ENCODE measurements around the gene ZNHIT3. TPM values are rescaled to one million over a fixed set of nuclear protein-coding genes. Genes with fewer than 3 reads are reported as not detected.
A peak's percentile ranks its signal among the peaks of the same experiment; 100 is the strongest.

ZNHIT3 gene
- total RNA-seq, 3 donors from 2014 or later = 19.0 to 33.7 (median 29.3) TPM

GRCh38 chr17:36459601-36460000 lies 26.9 kb upstream of the ZNHIT3 start:
- Histone ChIP-seq H3K27ac (no peak overlapping the region), H3K27me3 (peaks cover 7 to 35% of the 10 kb centered on the region in 2 donors), H3K4me1 (no peaks in the 10 kb centered on the region), H3K36me3 (no peaks in the 10 kb centered on the region), H3K4me3 (no peak overlapping the region), H3K9me3 (no peaks in the 10 kb centered on the region)
- TF ChIP-seq POLR2AphosphoS5 (IDR thresholded peaks at IDR 0.05) = no peak
- TF ChIP-seq CTCF (IDR thresholded peaks at IDR 0.05) = no peak
- TF ChIP-seq POLR2A (IDR thresholded peaks at IDR 0.05) = no peak
- DNase-seq (ENCODE audit: low spot score in 2 of 2) = no peak
- intact Hi-C loops (cut with DNase I; ENCODE audit: low total_unique reads) = no loop called here

- intact Hi-C loops (cut with DNase I; ENCODE audit: low total_unique reads) = no loop called here
- DNase-seq (ENCODE audit: low spot score in 2 of 2) = no peak
- H3K27ac ChIP-seq = no peak overlapping the region
- no peaks in the 10 kb centered on the region for H3K4me1 ChIP-seq
- H3K9me3 ChIP-seq = no peaks in the 10 kb centered on the region
- no peaks in the 10 kb centered on the region for H3K36me3 ChIP-seq
- H3K4me3 ChIP-seq = no peak overlapping the region
- peaks cover 8 to 43% of the 10 kb centered on the region in 2 donors for H3K27me3 ChIP-seq
- TF ChIP-seq CTCF (IDR thresholded peaks at IDR 0.05) = no peak
- TF ChIP-seq POLR2AphosphoS5 (IDR thresholded peaks at IDR 0.05) = no peak
- TF ChIP-seq POLR2A (IDR thresholded peaks at IDR 0.05) = no peak
Measured at GRCh38 chr17:36460265-36460937, 26.1 kb upstream of the ZNHIT3 start.

- peaks cover 8 to 48% of the 10 kb centered on the region in 2 donors for H3K27me3 ChIP-seq
- intact Hi-C loops (cut with DNase I; ENCODE audit: low total_unique reads) = no loop called here
- TF ChIP-seq POLR2AphosphoS5 (IDR thresholded peaks at IDR 0.05) (no peak), POLR2A (IDR thresholded peaks at IDR 0.05) (no peak)
- H3K9me3 ChIP-seq = no peaks in the 10 kb centered on the region
- H3K36me3 ChIP-seq = no peaks in the 10 kb centered on the region
- no peak for DNase-seq (ENCODE audit: low spot score in 2 of 2)
- H3K4me1 ChIP-seq = no peaks in the 10 kb centered on the region
- H3K4me3 ChIP-seq = no peak overlapping the region
- H3K27ac ChIP-seq = no peak overlapping the region
Measured at GRCh38 chr17:36461330-36462110, 25.0 kb upstream of the ZNHIT3 start.

- H3K27ac ChIP-seq = no peak overlapping the region
- intact Hi-C loops (cut with DNase I; ENCODE audit: low total_unique reads) = no loop called here
- H3K9me3 ChIP-seq = no peaks in the 10 kb centered on the region
- peak in 1 of 2 donors; percentile 63 for DNase-seq (ENCODE audit: low spot score in 2 of 2)
- H3K4me3 ChIP-seq = no peak overlapping the region
- H3K4me1 ChIP-seq = no peaks in the 10 kb centered on the region
- no peaks in the 10 kb centered on the region for H3K36me3 ChIP-seq
- TF ChIP-seq POLR2A (IDR thresholded peaks at IDR 0.05) (no peak), POLR2AphosphoS5 (IDR thresholded peaks at IDR 0.05) (no peak), CTCF (IDR thresholded peaks at IDR 0.05) (no peak)
- H3K27me3 ChIP-seq = peaks cover 8 to 59% of the 10 kb centered on the region in 2 donors
Measured at GRCh38 chr17:36463916-36464764, 22.3 kb upstream of the ZNHIT3 start.

- Histone ChIP-seq H3K9me3 (no peaks in the 10 kb centered on the region), H3K4me3 (no peak overlapping the region), H3K27me3 (peaks cover 8 to 53% of the 10 kb centered on the region in 2 donors), H3K36me3 (no peaks in the 10 kb centered on the region), H3K4me1 (no peaks in the 10 kb centered on the region), H3K27ac (no peak overlapping the region)
- intact Hi-C loops (cut with DNase I; ENCODE audit: low total_unique reads) = no loop called here
- no peak for DNase-seq (ENCODE audit: low spot score in 2 of 2)
- TF ChIP-seq POLR2AphosphoS5 (IDR thresholded peaks at IDR 0.05) (no peak), POLR2A (IDR thresholded peaks at IDR 0.05) (no peak)
Measured at GRCh38 chr17:36464765-36465088, 21.8 kb upstream of the ZNHIT3 start.
